ENCODE results near the gene DUSP9. TPM values are rescaled to one million over a fixed set of nuclear protein-coding genes. Genes with fewer than 3 reads are reported as not detected.

The DUSP9 gene
- total RNA-seq, 2 donors from 2014 or later, result 0.91 TPM; not detected in 1

GRCh38 chrX:153700376-153700945 lies 53.5 kb downstream of the DUSP9 start:
- Mint-ChIP-seq H3K36me3 (no peaks in the 10 kb centered on the region), H3K27ac (peak overlapping the region in 1 of 2 donors; percentile 29), H3K9me3 (no peaks in the 10 kb centered on the region)
- ATAC-seq (no peak), DNase-seq (ENCODE audit: low spot score in 2 of 2) (no peak)

Other genes starting within 250 kb of the DUSP9 start
- not detected for gene PNMA6E, start 245.9 kb upstream of the DUSP9 start, total RNA-seq
- 1 to 10 TPM in 1 of 2 donors, under 1 TPM in 1; 0.89 to 2.0 TPM for gene ZFP92, start 235.7 kb upstream of the DUSP9 start, total RNA-seq
- gene TREX2, start 201.1 kb upstream of the DUSP9 start, total RNA-seq, result 1 to 10 TPM; 1.0 to 1.6 TPM
- gene HAUS7, start 176.6 kb upstream of the DUSP9 start, total RNA-seq, result 10 to 100 TPM; 35.4 to 65.5 TPM
- gene BGN, start 152.2 kb upstream of the DUSP9 start, total RNA-seq, result not detected
- not detected for gene ATP2B3, start 129.6 kb upstream of the DUSP9 start, total RNA-seq
- 10 to 100 TPM; 13.0 to 14.0 TPM for gene CCNQ, start 48.1 kb upstream of the DUSP9 start, total RNA-seq
- gene PNCK, start 26.6 kb downstream of the DUSP9 start, total RNA-seq, result 1 to 10 TPM; 1.0 to 2.9 TPM
- gene SLC6A8, start 40.7 kb downstream of the DUSP9 start, total RNA-seq, result 1 to 10 TPM in 1 of 2 donors, under 1 TPM in 1; 0.16 to 2.2 TPM
- gene BCAP31, start 77.2 kb downstream of the DUSP9 start, total RNA-seq, result 10 to 100 TPM; 67.4 to 92.7 TPM
- 1 to 10 TPM; 5.6 to 6.7 TPM for gene ABCD1, start 77.7 kb downstream of the DUSP9 start, total RNA-seq
- gene PLXNB3, start 117.0 kb downstream of the DUSP9 start, total RNA-seq, result 1 to 10 TPM; 1.5 to 3.2 TPM
- not detected for gene SRPK3, start 133.8 kb downstream of the DUSP9 start, total RNA-seq
- gene IDH3G, start 147.2 kb downstream of the DUSP9 start, total RNA-seq, result 10 to 100 TPM; 60.8 to 81.7 TPM
- 100 to 1,000 TPM; 142 to 156 TPM for gene SSR4, start 147.5 kb downstream of the DUSP9 start, total RNA-seq
- gene PDZD4, start 183.3 kb downstream of the DUSP9 start, total RNA-seq, result 1 to 10 TPM; 1.2 to 2.5 TPM
- gene L1CAM, start 239.0 kb downstream of the DUSP9 start, total RNA-seq, result 1 to 10 TPM; 1.1 to 1.8 TPM